Activated CD8-positive, alpha-beta T cell treated with anti-CD3 and anti-CD28 coated beads for 36 hours (primary cell): ENCODE measurements around the gene EEF2. TPM values are rescaled to one million over a fixed set of nuclear protein-coding genes. Genes with fewer than 3 reads are reported as not detected.
"Not testable (repeated sequence)": the region's sequence is repeated elsewhere in the genome, so short reads cannot be mapped to it uniquely, and the experiment has no call there.

Source experiments
- ATAC-seq: fragments of 200-7000 bp; cut with Tn5 transposase; one replicate; pipeline ENCODE4 v1.10.0; 2021; ENCODE audit warnings: mild to moderate bottlenecking, moderate library complexity
- CTCF ChIA-PET: fragments of 350-600 bp; sonication (Branson Sonifier 250); formaldehyde crosslinking; loops from one replicate; lab custom pipeline; 2021; ENCODE audit warnings: antibody characterized with exemption; lab: Charles Lee
- POLR2A ChIA-PET: fragments of 350-600 bp; sonication (Branson Sonifier 250); formaldehyde crosslinking; loops from one replicate; lab custom pipeline; 2021; ENCODE audit warnings: antibody characterized with exemption; lab: Charles Lee
- DNase-seq: peaks from one replicate; pipeline ENCODE4 v3.0.0-alpha.2; 2020
- H3K27ac Mint-ChIP-seq: one replicate; pipeline ENCODE4 v1.8.0; 2021; ENCODE audit warnings: mild to moderate bottlenecking, mixed read lengths
- H3K27me3 Mint-ChIP-seq: one replicate; pipeline ENCODE4 v1.8.0; 2021; ENCODE audit warnings: mixed read lengths
- H3K36me3 Mint-ChIP-seq: one replicate; pipeline ENCODE4 v1.8.0; 2021; ENCODE audit warnings: low read depth, mixed read lengths
- H3K4me1 Mint-ChIP-seq: one replicate; pipeline ENCODE4 v1.8.0; 2021; ENCODE audit warnings: low read depth, mixed read lengths
- H3K4me3 Mint-ChIP-seq: one replicate; pipeline ENCODE4 v1.8.0; 2021; ENCODE audit warnings: mild to moderate bottlenecking, moderate library complexity, mixed read lengths
- H3K9me3 Mint-ChIP-seq: one replicate; pipeline ENCODE4 v1.8.0; 2021; ENCODE audit warnings: mixed read lengths
- intact Hi-C: fragments of 100-400 bp; cut with micrococcal nuclease; formaldehyde crosslinking; loops from one replicate; pipeline ENCODE4 v1.10.0; 2022
- total RNA-seq, 2 experiments: library from RNA; stranded (reverse); gene quantifications; one replicate each; pipeline ENCODE4 v1.2.3, GENCODE V29; 2021
- TF ChIP-seq, protein P1 (sequence below): fragments of 200-600 bp; IDR thresholded peaks from one replicate; pipeline ENCODE4 v1.8.0; 2022; ENCODE audit warnings: antibody characterized with exemption, mild to moderate bottlenecking

Gene EEF2
- total RNA-seq, 2 experiments from 2014 or later = 3,533 to 3,625 TPM

DNA sequence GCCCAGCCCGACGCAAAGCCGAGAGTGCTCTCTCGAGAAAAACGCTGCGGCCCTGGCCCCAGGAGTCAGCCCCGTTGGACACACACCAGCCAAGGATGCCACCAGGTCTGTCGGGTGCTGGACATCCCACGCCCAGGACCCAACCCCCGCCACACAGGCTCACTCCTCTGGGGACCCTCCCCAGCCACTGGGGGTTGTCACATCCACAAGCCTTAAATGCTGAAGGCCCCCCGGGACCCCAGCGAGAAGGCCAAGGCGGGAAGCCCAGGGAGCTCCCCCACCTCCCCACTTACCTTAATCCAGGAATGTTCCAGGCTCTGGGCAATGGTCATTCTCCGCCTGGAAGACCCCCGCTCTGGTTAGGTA is 25.5 kb downstream of the EEF2 start:
- no peak for DNase-seq
- ChIA-PET CTCF (no interaction called here), POLR2A (interaction anchor here (1.0 kb wide), 2 partner anchors 10 to 12 kb away, joined by 3 to 4 read pairs; no protein-coding TSS in a partner anchor)
- H3K4me1 Mint-ChIP-seq = no peaks in the 10 kb centered on the region
- TF ChIP-seq, protein P1, sequence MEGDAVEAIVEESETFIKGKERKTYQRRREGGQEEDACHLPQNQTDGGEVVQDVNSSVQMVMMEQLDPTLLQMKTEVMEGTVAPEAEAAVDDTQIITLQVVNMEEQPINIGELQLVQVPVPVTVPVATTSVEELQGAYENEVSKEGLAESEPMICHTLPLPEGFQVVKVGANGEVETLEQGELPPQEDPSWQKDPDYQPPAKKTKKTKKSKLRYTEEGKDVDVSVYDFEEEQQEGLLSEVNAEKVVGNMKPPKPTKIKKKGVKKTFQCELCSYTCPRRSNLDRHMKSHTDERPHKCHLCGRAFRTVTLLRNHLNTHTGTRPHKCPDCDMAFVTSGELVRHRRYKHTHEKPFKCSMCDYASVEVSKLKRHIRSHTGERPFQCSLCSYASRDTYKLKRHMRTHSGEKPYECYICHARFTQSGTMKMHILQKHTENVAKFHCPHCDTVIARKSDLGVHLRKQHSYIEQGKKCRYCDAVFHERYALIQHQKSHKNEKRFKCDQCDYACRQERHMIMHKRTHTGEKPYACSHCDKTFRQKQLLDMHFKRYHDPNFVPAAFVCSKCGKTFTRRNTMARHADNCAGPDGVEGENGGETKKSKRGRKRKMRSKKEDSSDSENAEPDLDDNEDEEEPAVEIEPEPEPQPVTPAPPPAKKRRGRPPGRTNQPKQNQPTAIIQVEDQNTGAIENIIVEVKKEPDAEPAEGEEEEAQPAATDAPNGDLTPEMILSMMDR = no peak
- no peaks in the 10 kb centered on the region for H3K9me3 Mint-ChIP-seq
- no peak overlapping the region for H3K27ac Mint-ChIP-seq
- intact Hi-C loops = no loop called here
- no peak overlapping the region for H3K4me3 Mint-ChIP-seq
- peaks cover 9% of the 10 kb centered on the region for H3K36me3 Mint-ChIP-seq
- no peak for ATAC-seq
- H3K27me3 Mint-ChIP-seq = no peaks in the 10 kb centered on the region

- intact Hi-C loops = no loop called here
- ChIA-PET CTCF (no interaction called here), POLR2A (interaction anchor here (1.0 kb wide), 1 partner anchor 13 kb away, joined by 3 read pairs; no protein-coding TSS in a partner anchor)
- DNase-seq = no peak
- Mint-ChIP-seq H3K27ac (no peak overlapping the region), H3K4me3 (no peak overlapping the region), H3K36me3 (peaks cover 6% of the 10 kb centered on the region), H3K9me3 (no peaks in the 10 kb centered on the region), H3K4me1 (no peaks in the 10 kb centered on the region), H3K27me3 (no peaks in the 10 kb centered on the region)
- TF ChIP-seq, protein P1 = no peak
- ATAC-seq = no peak
These were observed 26.2 kb downstream of the EEF2 start for GRCh38 chr19:3958836-3959765.

DNA sequence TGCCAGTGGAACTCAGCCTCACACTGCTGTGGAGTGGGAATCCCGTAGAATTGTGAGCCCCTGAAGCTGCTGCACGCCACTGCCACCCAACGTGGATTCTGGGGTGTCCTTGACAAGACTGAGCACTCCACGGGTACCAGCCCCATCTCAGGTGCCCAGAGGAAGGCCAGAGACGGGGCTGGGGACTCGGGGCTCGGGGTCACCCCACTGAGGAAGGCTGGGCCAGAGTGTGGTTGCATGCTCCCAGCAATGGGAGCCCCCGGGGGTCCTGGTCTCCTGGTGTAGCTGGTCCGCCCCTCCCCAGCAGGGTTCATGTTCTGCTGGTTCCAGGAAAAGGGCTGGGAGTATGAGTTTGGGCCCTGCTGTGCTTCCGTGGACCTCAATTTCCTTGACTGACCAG is 29.6 kb downstream of the EEF2 start:
- Mint-ChIP-seq H3K27me3 (no peaks in the 10 kb centered on the region), H3K4me1 (peaks cover 7% of the 10 kb centered on the region), H3K4me3 (no peak overlapping the region), H3K27ac (no peak overlapping the region), H3K36me3 (peaks cover 1% of the 10 kb centered on the region), H3K9me3 (no peaks in the 10 kb centered on the region)
- intact Hi-C loops = no loop called here
- TF ChIP-seq, protein P1 = no peak
- no peak for DNase-seq
- ChIA-PET POLR2A (interaction anchor here (0.6 to 1.6 kb wide), 2 partner anchors 14 to 22 kb away, joined by 4 to 5 read pairs; no protein-coding TSS in a partner anchor), CTCF (no interaction called here)
- ATAC-seq = no peak

DNA sequence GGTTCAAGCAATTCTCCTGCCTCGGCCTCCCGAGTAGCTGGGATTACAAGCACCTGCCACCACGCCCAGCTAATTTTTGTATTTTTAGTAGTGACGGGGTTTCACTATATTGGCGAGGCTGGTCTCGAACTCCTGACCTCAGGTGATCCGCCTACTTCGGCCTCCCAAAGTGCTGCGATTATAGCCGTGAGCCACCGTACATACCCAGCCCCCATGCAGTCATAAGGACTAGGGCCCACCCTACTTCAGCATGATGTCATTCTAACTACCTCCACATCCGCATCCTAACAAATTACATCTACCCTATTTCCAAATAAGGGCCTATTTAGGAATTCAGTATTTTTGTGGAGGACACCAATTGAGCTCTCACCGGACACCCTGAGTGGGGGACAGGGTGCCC is 30.0 kb downstream of the EEF2 start:
- POLR2A ChIA-PET = interaction anchor here (0.6 to 1.6 kb wide), 2 partner anchors 14 to 21 kb away, joined by 4 to 5 read pairs; no protein-coding TSS in a partner anchor
- intact Hi-C loops, H3K9me3 Mint-ChIP-seq, ATAC-seq, H3K27me3 Mint-ChIP-seq, H3K4me1 Mint-ChIP-seq, H3K4me3 Mint-ChIP-seq, H3K27ac Mint-ChIP-seq, DNase-seq, H3K36me3 Mint-ChIP-seq: not testable (repeated sequence)
- CTCF ChIA-PET = interaction anchor here (1.3 kb wide), 1 partner anchor 10 kb away, joined by 4 read pairs; no protein-coding TSS in a partner anchor

DNA sequence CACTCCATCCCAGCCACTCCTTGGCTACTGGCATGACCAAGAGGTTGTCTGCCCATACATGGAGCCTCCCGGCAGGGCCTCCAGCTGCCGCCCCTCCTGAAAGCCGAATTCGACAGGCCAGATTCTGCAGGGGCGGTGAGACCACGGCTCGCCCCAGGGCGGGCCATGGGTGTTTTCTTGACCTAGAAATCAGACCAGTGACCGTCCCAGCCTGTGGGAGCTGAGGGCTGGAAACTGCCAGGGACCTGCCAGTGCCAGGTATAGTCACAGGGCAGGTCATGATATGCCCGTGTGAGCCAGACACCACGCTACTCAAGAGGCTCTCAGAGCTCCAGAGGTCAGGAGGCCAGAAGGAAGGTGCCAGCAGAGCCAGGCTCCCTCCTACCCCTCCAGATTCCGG is 31.2 kb downstream of the EEF2 start:
- no peaks in the 10 kb centered on the region for H3K9me3 Mint-ChIP-seq
- no peak for DNase-seq
- peaks cover 1% of the 10 kb centered on the region for H3K36me3 Mint-ChIP-seq
- no peaks in the 10 kb centered on the region for H3K27me3 Mint-ChIP-seq
- H3K4me3 Mint-ChIP-seq = no peak overlapping the region
- H3K27ac Mint-ChIP-seq = no peak overlapping the region
- CTCF ChIA-PET = interaction anchor here (1.3 kb wide), 1 partner anchor 8 kb away, joined by 4 read pairs; no protein-coding TSS in a partner anchor
- TF ChIP-seq, protein P1 = no peak
- intact Hi-C loops = no loop called here
- POLR2A ChIA-PET = no interaction called here
- ATAC-seq = no peak
- peaks cover 7% of the 10 kb centered on the region for H3K4me1 Mint-ChIP-seq

GRCh38 chr19:3952755-3953276 is 32.4 kb downstream of the EEF2 start:
- H3K36me3 Mint-ChIP-seq, intact Hi-C loops, H3K4me3 Mint-ChIP-seq, H3K4me1 Mint-ChIP-seq, CTCF ChIA-PET, H3K27me3 Mint-ChIP-seq, H3K9me3 Mint-ChIP-seq, DNase-seq, ATAC-seq, H3K27ac Mint-ChIP-seq: not testable (repeated sequence)
- POLR2A ChIA-PET = interaction anchor here (0.8 to 1.6 kb wide), 2 partner anchors 31 to 33 kb away, joined by 3 to 5 read pairs; partner anchors contain the start of gene EEF2
